ENCODE data around the gene OR6B3.

OR6B3 gene

DNA sequence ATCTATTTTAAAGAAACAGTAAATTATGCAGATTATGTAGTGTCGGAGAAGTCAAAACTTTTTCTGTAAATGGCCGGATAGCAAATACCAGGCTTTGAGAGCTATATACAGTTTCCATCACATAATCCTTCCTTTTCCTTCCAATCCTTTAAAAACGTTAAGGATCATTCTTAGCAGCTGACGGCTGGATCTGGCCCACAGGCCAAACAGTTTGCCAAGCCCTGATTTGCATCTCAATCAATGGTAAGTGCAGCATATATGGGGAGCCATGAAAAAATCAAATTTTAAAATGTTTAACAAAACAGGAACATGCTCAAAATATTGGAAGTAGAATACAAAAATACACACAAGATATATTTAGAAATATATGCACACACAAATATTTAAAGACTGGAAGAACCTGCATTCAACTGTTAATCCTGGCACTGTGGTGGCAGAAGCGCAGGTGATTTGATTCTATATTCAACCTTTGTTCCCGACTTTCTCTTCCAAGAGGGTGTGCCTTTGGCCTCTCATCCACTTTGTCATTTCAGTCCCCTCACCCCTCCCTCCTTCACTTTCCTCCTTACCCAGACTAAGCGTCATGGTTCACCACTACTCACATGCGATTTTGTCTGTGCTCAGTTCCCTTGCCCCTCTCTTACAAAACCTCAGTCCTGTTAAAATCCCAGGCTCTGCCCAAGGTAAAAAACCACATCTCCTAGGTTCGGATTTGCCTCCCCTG lies 55.5 kb downstream of the OR6B3 start:
- H3K9me2 ChIP-seq (replicated peaks; ENCODE audit: insufficient read depth, low read length): no peaks in the 10 kb centered on the region
- TF ChIP-seq EZH2phosphoT487 (conservative IDR thresholded peaks at IDR 0.05; ENCODE audit: low read length): no peak
- TF ChIP-seq, protein P1, sequence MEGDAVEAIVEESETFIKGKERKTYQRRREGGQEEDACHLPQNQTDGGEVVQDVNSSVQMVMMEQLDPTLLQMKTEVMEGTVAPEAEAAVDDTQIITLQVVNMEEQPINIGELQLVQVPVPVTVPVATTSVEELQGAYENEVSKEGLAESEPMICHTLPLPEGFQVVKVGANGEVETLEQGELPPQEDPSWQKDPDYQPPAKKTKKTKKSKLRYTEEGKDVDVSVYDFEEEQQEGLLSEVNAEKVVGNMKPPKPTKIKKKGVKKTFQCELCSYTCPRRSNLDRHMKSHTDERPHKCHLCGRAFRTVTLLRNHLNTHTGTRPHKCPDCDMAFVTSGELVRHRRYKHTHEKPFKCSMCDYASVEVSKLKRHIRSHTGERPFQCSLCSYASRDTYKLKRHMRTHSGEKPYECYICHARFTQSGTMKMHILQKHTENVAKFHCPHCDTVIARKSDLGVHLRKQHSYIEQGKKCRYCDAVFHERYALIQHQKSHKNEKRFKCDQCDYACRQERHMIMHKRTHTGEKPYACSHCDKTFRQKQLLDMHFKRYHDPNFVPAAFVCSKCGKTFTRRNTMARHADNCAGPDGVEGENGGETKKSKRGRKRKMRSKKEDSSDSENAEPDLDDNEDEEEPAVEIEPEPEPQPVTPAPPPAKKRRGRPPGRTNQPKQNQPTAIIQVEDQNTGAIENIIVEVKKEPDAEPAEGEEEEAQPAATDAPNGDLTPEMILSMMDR (IDR thresholded peaks at IDR 0.05; ENCODE audit: insufficient read depth, low read length, poor library complexity, severe bottlenecking): no peak
- no peaks in the 10 kb centered on the region for H3F3A ChIP-seq (ENCODE audit: insufficient read depth)
- no peaks in the 10 kb centered on the region for H3K9me3 ChIP-seq (ENCODE audit: insufficient read depth, low read length)
- H2AFZ ChIP-seq (ENCODE audit: low read depth, low read length, severe bottlenecking): no peak overlapping the region
- no peak overlapping the region for H3K4me2 ChIP-seq (ENCODE audit: low read depth, low read length, poor library complexity, severe bottlenecking)
- no peaks in the 10 kb centered on the region for H4K20me1 ChIP-seq (ENCODE audit: low read depth, low read length)
- H3K27me3 ChIP-seq (ENCODE audit: low read length): no peaks in the 10 kb centered on the region
- no peak overlapping the region for H3K9ac ChIP-seq (ENCODE audit: low read length)
- no peaks in the 10 kb centered on the region for H3K79me2 ChIP-seq (ENCODE audit: insufficient read depth, low read length)
- H3K27ac ChIP-seq (ENCODE audit: low read depth, low read length): no peak overlapping the region
- H3K4me3 ChIP-seq (ENCODE audit: insufficient read depth, low read length, poor library complexity, severe bottlenecking): no peak overlapping the region
- H3K36me3 ChIP-seq (ENCODE audit: low read length): 0 out of 2 replicates have a peak, but pooled peaks cover 4% of the 10 kb centered on the region

Data from SU-DHL-6 (cell line).